SK-N-SH treated with all-trans-retinoic acid at 6 μM for 48 hours (cell line): Measurements from ENCODE around the gene UBXN6.

ENCODE experiments used
- ARNTL ChIP-seq: fragments of 450-650 bp; formaldehyde crosslinking; IDR thresholded peaks from 2 replicates; pipeline ENCODE4 v1.5.0; 2020; ENCODE audit warnings: low read depth, mild to moderate bottlenecking, moderate library complexity, borderline replicate concordance
- CSDC2 ChIP-seq: fragments of 250-450 bp; sonication (Bioruptor Pico); IDR thresholded peaks from 2 replicates; pipeline ENCODE4 v1.5.0; 2020; ENCODE audit warnings: mild to moderate bottlenecking, moderate library complexity
- GLIS3 ChIP-seq: fragments of 250-450 bp; sonication (Bioruptor Pico); IDR thresholded peaks from 2 replicates; pipeline ENCODE4 v1.5.0; 2020; ENCODE audit warnings: mild to moderate bottlenecking, moderate library complexity
- PATZ1 ChIP-seq: fragments of 250-450 bp; sonication (Bioruptor Pico); IDR thresholded peaks from 2 replicates; pipeline ENCODE4 v1.8.0; 2020; ENCODE audit warnings: mild to moderate bottlenecking, moderate library complexity, borderline replicate concordance
- POU6F1 ChIP-seq: fragments of 250-450 bp; sonication (Bioruptor Pico); IDR thresholded peaks from 2 replicates; pipeline ENCODE4 v1.8.0; 2021; ENCODE audit warnings: low read depth, mild to moderate bottlenecking, moderate library complexity, borderline replicate concordance
- PPARA ChIP-seq: fragments of 250-450 bp; sonication (Bioruptor Pico); IDR thresholded peaks from 2 replicates; pipeline ENCODE4 v1.5.0; 2020; ENCODE audit warnings: mild to moderate bottlenecking, borderline replicate concordance
- RARB ChIP-seq: fragments of 250-450 bp; sonication (Bioruptor Pico); IDR thresholded peaks from 2 replicates; pipeline ENCODE4 v1.8.0; 2021; ENCODE audit warnings: mild to moderate bottlenecking, moderate library complexity
- TCF4 ChIP-seq: fragments of 250-450 bp; sonication (Bioruptor Pico); IDR thresholded peaks from 2 replicates; pipeline ENCODE4 v1.8.0; 2021; ENCODE audit warnings: mild to moderate bottlenecking, moderate library complexity, borderline replicate concordance
- ZFP3 ChIP-seq: fragments of 250-450 bp; sonication (Bioruptor Pico); IDR thresholded peaks from 2 replicates; pipeline ENCODE4 v1.5.0; 2020; ENCODE audit warnings: mild to moderate bottlenecking, moderate library complexity

GRCh38 chr19:4429771-4430171, 27.8 kb downstream of the UBXN6 start:
- TF ChIP-seq TCF4 (CRISPR knock-in tag) (no peak), ARNTL (CRISPR knock-in tag) (no peak), RARB (CRISPR knock-in tag) (no peak), POU6F1 (CRISPR knock-in tag) (no peak), PATZ1 (CRISPR knock-in tag) (no peak), GLIS3 (no peak), PPARA (CRISPR knock-in tag) (no peak), CSDC2 (CRISPR knock-in tag) (no peak), ZFP3 (CRISPR knock-in tag) (no peak)
